Activated CD4-positive, alpha-beta T cell treated with anti-CD3 and anti-CD28 coated beads, Interleukin-2, amount 50 U/mL, for 16 hours (primary cell): Measurements from ENCODE around the gene PIK3C3.
"Not testable (repeated sequence)": the region's sequence is repeated elsewhere in the genome, so short reads cannot be mapped to it uniquely, and the experiment has no call there.

ENCODE experiments used
- DNase-seq: peaks from one replicate; pipeline ENCODE4 v3.0.0-alpha.2; 2020

PIK3C3 gene

GRCh38 chr18:42082415-42083234 lies 127.6 kb downstream of the PIK3C3 start:
- peak; percentile 47 for DNase-seq

- DNase-seq = no peak
Observed at GRCh38 chr18:42086288-42086687, 131.3 kb downstream of the PIK3C3 start.

- no peak for DNase-seq
Observed at GRCh38 chr18:42087235-42087634, 132.2 kb downstream of the PIK3C3 start.

DNA sequence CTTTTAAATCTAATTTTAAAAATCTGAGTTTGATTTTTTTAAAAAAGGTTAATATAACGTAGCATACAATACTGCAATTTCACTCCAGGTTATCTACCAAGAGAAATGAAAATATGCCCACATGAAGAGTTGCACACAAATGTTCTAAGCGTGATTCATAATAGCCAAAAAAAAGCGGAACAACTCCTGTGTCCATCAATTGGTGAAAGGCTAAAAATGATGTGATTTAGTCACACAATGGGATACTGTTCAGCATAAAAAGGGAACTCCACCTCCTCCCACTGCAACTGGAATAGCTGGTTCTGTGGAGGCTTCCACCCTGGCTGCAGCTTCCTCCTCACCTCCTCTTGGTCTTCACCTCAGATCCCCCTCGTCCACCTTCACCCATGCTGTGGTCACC lies 132.8 kb downstream of the PIK3C3 start:
- DNase-seq = no peak

- no peak for DNase-seq
Observed at GRCh38 chr18:42092848-42093247, 137.8 kb downstream of the PIK3C3 start.

DNA sequence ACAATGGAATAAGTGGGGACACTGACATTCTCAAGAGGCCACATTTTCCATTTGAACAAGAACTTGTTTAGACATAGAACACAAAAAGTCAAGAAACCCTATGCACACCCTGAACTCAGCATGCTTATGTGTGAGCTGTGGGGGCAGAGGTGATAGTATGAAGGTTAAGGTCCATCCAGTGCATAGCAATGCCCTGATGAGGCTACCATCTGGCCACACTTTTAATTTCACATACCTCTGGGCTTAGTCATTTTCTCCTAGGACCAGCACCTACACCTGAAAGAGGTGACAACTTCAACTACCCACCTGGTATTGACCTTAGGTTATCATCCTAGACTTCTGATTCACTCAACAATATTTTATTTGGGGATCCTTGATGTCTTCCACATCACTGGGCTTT lies 139.8 kb downstream of the PIK3C3 start:
- DNase-seq = no peak

DNA sequence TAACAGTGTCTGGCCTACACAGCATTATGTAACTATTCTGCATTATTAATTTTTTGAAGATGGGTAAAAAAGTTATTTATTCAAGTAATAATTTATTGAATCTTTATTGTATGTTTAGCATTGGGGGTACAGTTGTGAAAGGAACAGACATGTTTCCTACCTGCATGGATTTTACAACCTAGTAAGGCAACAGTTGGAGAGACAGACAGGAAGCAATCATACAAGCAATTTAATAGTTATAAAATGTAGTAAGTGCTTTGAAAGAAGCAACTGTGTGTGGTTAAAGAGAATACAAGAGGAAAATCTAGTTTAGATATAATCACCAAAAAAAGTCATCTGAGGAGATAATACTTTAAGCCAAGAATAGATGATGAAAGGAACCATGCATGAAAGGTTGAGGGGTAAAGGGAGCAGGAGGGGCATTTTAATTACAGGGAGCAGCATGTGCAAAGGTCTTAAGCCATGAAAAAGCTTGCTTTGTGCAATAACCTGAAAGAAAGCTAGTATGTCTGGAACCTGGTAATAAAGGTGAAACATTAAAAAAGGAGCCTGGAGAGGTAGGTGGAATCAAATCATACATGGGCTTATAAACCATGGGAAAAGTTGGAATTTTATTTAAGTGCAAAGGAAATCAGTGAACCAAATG lies 140.8 kb downstream of the PIK3C3 start:
- DNase-seq = no peak

DNA sequence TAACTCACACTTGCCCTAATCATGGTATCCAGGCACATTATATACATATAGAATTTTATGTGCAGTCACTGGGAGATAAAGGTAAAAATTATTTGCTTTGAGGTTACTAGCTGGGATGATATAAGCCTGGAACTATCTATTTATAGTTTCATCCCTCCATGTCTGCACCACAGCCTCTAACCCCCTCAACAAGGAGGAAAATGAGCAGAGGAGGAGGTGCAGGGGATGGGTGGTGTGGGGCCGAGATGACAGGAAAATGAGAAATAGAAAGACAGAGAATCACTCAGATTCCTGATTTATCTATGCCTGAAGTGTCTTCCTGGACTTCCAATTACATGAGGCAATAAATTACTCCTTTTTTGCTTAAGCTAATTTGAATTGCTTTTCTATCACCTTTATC lies 145.2 kb downstream of the PIK3C3 start:
- no peak for DNase-seq

- DNase-seq = no peak
Observed at GRCh38 chr18:42100911-42101310, 145.9 kb downstream of the PIK3C3 start.

- no peak for DNase-seq
Observed at GRCh38 chr18:42105394-42105793, 150.4 kb downstream of the PIK3C3 start.

DNA sequence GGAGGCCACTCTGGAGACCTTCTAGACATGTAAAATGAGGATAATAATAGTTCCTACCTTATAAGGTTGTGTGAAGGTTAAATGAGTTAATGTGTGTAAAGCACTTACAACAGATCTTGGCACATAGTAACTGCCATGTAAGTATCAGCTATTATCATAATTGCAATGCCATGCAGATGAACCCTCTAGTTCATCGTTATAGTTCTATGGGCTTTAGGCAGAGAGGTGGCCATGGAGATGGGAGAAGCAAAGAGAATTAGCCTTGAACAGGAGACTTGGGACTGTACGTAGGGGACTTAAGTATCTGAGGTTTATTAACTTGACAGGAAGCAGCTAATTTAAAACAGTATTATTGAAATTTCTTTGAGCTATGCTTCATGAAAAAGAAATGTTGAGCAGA lies 151.8 kb downstream of the PIK3C3 start:
- no peak for DNase-seq

- no peak for DNase-seq
Observed at GRCh38 chr18:42107287-42107686, 152.3 kb downstream of the PIK3C3 start.

DNA sequence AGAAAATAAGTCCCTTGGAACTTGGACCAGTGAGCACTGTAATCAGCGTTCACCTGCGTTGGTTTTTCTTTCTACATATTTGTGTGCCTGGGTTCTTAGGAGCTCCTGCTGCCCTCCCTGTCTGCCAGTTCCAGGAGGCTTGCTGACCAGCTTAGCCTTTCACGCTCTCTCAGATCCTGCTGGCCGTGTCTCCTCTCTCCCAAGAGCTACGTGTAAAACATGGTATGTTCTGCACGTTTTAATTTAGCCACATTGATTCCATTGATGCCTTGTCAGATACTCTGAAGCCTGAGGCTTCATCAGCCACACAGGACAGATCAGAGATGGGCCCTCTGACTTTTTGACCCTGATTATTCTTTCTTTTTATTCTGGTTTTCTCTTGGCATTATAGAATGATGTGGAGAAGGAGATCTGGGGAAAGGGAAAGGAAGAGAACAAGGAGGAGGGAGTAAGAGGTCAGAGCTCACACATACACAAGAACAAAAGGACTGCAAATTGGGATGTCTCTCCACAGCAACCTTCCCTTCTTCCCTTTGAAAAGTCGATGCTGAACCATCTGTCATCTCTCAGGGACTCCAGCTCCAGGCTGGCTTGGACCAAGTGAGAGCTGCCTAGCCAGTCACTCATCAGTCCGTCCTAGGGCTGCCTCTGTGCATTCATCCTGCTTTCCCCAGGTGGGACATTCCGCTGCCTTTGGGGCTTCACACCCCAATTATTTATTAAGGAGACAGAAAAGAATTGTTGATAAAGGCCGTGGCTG lies 152.8 kb downstream of the PIK3C3 start:
- no peak for DNase-seq

- not testable (repeated sequence) for DNase-seq
Observed at GRCh38 chr18:42112147-42112546, 157.1 kb downstream of the PIK3C3 start.

GRCh38 chr18:42112657-42113420 lies 157.8 kb downstream of the PIK3C3 start:
- DNase-seq = no peak

DNA sequence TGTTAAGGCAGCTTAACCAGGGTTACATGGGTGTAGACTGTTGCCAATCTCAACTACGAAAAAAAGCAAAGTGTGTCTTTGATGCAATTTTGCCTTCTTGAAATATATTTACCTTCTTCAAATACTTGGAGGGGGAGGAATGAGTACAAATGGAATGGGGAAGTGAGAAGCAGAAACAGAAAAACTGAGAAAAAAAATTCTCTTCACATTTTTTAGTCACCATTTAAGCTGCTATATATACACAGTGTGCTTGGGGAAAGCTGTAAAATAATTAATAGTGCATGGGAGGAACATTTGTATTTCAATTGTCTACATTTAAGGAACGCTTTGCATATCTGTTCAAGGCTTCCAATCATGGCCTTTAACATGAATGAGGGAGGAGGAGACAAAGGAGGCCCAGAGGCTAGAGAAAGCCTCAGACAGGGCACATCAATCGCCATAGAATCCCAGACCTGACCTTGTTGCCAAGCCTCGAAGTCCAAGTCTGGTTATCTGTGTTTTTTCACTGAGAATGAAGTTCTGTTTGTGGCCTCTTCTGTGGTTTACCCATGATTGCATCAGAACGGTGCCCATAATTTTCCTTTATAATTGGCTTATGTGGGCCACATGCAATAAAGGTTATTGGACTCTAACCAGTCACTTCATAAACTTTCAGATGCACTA lies 158.6 kb downstream of the PIK3C3 start:
- DNase-seq = peak; percentile 18

DNA sequence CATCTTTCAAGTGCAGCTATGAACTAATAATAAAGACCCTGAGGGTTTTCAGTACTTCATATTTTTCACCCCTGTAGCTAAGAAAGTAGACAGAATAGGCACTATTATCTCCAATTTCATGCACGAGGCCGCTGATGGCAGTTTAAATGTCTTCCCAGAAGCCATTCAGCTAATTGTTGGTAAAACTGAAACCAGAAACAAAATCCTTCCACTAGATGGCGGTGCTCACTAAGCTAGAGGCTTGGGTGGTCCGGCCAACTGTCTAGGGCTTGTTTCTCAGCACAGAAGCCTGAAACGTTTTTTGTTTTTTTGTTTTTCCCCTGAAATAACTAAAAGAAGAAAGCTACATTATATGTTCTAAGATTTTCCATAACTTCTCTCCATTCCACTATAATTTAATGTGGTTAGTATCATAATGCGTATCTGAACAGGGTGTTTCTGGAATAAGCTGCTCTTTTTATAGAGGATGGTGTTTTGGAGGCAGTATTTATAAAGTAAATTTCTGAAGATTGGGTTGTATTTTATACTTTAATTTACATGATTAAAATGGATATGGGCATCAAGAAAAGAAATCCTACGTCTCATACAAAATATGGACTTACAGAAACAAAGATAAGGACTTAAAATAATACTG lies 159.4 kb downstream of the PIK3C3 start:
- peak; percentile 80 for DNase-seq

GRCh38 chr18:42126586-42126985 lies 171.6 kb downstream of the PIK3C3 start:
- DNase-seq = no peak

- no peak for DNase-seq
Observed at GRCh38 chr18:42131066-42131929, 176.3 kb downstream of the PIK3C3 start.

GRCh38 chr18:42131930-42132244 lies 176.9 kb downstream of the PIK3C3 start:
- no peak for DNase-seq
